Caco-2 (cell line): Measurements from ENCODE around the gene GNB1. TPM values are rescaled to one million over a fixed set of nuclear protein-coding genes. Genes with fewer than 3 reads are reported as not detected.
A peak's percentile ranks its signal among the peaks of the same experiment; 100 is the strongest.

Source experiments
- BruUV-seq: library from RNA; stranded (reverse); fragments of 400-500 nt; replicated peaks from 2 replicates; lab custom pipeline; 2021; lab: Mats Ljungman, UMichigan
- CTCF ChIA-PET: fragments of 300-600 bp; sonication (Branson Sonifier 250); formaldehyde crosslinking; loops from one replicate; lab custom pipeline; 2022; ENCODE audit warnings: antibody characterized with exemption; lab: Charles Lee
- POLR2A ChIA-PET: fragments of 300-600 bp; sonication (Branson Sonifier 250); formaldehyde crosslinking; loops from one replicate; lab custom pipeline; 2022; ENCODE audit warnings: antibody characterized with exemption; lab: Charles Lee
- DNase-seq, 2 experiments: peaks; one replicate each; pipeline versions ENCODE4 v3.0.0 to v3.0.0-alpha.2; 2020 to 2022
- H3K27me3 ChIP-seq: replicated peaks from 2 replicates; pipeline ENCODE4 v1.6.0; 2011; ENCODE audit warnings: low read length; ENCODE audit not compliant: control insufficient read depth, insufficient read depth
- H3K36me3 ChIP-seq: 2 replicates; pipeline ENCODE4 v1.5.1; 2011; ENCODE audit warnings: low read length; ENCODE audit not compliant: control insufficient read depth, insufficient read depth
- H3K4me1 ChIP-seq: fragments of 250-450 bp; sonication (Bioruptor Pico); 2 replicates; pipeline ENCODE4 v1.5.1; 2020; ENCODE audit warnings: mild to moderate bottlenecking
- H3K4me3 ChIP-seq: 2 replicates; pipeline ENCODE4 v1.5.1; 2011; ENCODE audit warnings: low read depth, mild to moderate bottlenecking, control low read depth, low read length
- H3K9me3 ChIP-seq: fragments of 250-450 bp; sonication (Bioruptor Pico); 2 replicates; pipeline ENCODE4 v1.5.1; 2020; ENCODE audit warnings: mild to moderate bottlenecking, moderate library complexity
- H3K27ac Mint-ChIP-seq: one replicate; pipeline ENCODE4 v1.8.0; 2022; ENCODE audit warnings: mixed read lengths; ENCODE audit not compliant: unreplicated experiment
- H3K27me3 Mint-ChIP-seq: one replicate; pipeline ENCODE4 v1.8.0; 2022; ENCODE audit warnings: mixed read lengths; ENCODE audit not compliant: insufficient read depth, unreplicated experiment
- H3K36me3 Mint-ChIP-seq: one replicate; pipeline ENCODE4 v1.8.0; 2022; ENCODE audit warnings: mild to moderate bottlenecking, mixed read lengths; ENCODE audit not compliant: insufficient read depth, unreplicated experiment
- H3K4me1 Mint-ChIP-seq: one replicate; pipeline ENCODE4 v1.8.0; 2022; ENCODE audit warnings: low read depth, mixed read lengths; ENCODE audit not compliant: unreplicated experiment
- H3K4me3 Mint-ChIP-seq: one replicate; pipeline ENCODE4 v1.8.0; 2022; ENCODE audit warnings: mild to moderate bottlenecking, moderate library complexity, mixed read lengths; ENCODE audit not compliant: unreplicated experiment
- H3K9me3 Mint-ChIP-seq: one replicate; pipeline ENCODE4 v1.8.0; 2022; ENCODE audit warnings: mixed read lengths; ENCODE audit not compliant: unreplicated experiment
- CTCF ChIP-seq, 2 experiments: fragments of 200-600 bp in 1 of 2; IDR thresholded peaks; 1 replicate in 1 of 2; 2 replicates in 1 of 2; pipeline versions ENCODE4 v1.5.1 to v1.8.0; 2011 to 2022; ENCODE audit warnings: antibody characterized with exemption in 1 of 2, control low read depth in 1 of 2, inconsistent platforms in 1 of 2, low read depth in 1 of 2, low read length in 1 of 2, mild to moderate bottlenecking in 1 of 2, moderate library complexity in 1 of 2; ENCODE audit not compliant: insufficient read depth in 1 of 2, severe bottlenecking in 1 of 2, unreplicated experiment in 1 of 2
- intact Hi-C: fragments of 100-400 bp; cut with micrococcal nuclease; formaldehyde crosslinking; loops from one replicate; pipeline ENCODE4 v1.10.0; 2022; ENCODE audit not compliant: unreplicated experiment
- total RNA-seq: library from RNA; stranded (reverse); gene quantifications from 2 replicates; pipeline ENCODE4 v1.2.3, GENCODE V29; 2022

GNB1 gene
- total RNA-seq, 1 experiment from 2014 or later = 301 TPM

GRCh38 chr1:1817221-1817620 is 73.7 kb downstream of the GNB1 start:
- H3K9me3 ChIP-seq = no peaks in the 10 kb centered on the region

DNA sequence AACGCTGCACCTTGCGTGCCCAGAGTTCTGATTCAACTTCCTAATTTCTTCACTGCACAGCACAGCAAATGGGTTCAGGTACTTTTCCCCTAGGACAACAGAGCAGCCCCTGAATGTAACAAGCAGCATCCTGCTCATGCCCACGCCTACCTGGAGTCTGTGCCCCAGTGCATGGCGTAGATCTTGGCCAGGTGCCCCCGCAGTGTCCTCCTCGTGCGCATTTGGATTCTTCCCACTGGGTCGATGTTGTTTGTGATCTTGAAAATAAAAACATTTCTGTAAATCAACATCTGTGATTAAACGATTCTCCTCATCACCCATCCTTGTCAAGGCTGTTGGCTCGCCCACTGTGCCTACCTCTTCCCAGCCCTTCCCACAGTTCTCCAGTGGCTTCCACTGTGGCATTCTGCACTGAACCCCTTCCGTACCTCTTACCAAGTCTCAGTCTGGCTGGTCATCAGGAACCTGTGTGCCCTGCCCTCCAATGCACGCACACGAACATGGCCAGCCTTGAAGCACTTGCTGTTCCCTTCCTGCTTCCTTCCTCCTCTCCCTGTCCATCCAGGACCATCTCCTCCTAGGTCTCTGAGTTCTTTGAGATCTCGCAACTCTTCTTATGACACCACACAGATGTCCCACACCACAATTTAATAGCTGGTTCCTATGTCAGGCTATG is 75.1 kb downstream of the GNB1 start:
- Mint-ChIP-seq H3K4me3 (no peak overlapping the region), H3K36me3 (peaks cover 72% of the 10 kb centered on the region), H3K27ac (peak overlapping the region; percentile 63), H3K4me1 (peaks cover 6% of the 10 kb centered on the region), H3K27me3 (no peaks in the 10 kb centered on the region), H3K9me3 (no peaks in the 10 kb centered on the region)
- intact Hi-C loops = no loop called here
- H3K4me3 ChIP-seq = no peak overlapping the region
- ChIA-PET POLR2A (no interaction called here), CTCF (no interaction called here)
- H3K36me3 ChIP-seq = no peaks in the 10 kb centered on the region; the same call in 1 of the 2 replicates
- no TSS peak for BruUV-seq
- H3K27me3 ChIP-seq = no peaks in the 10 kb centered on the region
- H3K9me3 ChIP-seq = no peaks in the 10 kb centered on the region
- TF ChIP-seq CTCF (IDR thresholded peaks at IDR 0.05; ENCODE audit: insufficient read depth in 1 of 2, low read depth in 1 of 2, low read length in 1 of 2, severe bottlenecking in 1 of 2, unreplicated experiment in 1 of 2) = no peak
- no peak for DNase-seq
- H3K4me1 ChIP-seq = no peaks in the 10 kb centered on the region

More at GRCh38 chr1:1817221-1817620, 73.7 kb downstream of the GNB1 start:
- no peak for TF ChIP-seq CTCF (IDR thresholded peaks at IDR 0.05; ENCODE audit: insufficient read depth in 1 of 2, low read depth in 1 of 2, low read length in 1 of 2, severe bottlenecking in 1 of 2, unreplicated experiment in 1 of 2)
- Histone ChIP-seq H3K4me3 (no peak overlapping the region), H3K27me3 (no peaks in the 10 kb centered on the region), H3K4me1 (no peaks in the 10 kb centered on the region), H3K36me3 (no peaks in the 10 kb centered on the region; the same call in 1 of the 2 replicates)
- Mint-ChIP-seq H3K27ac (no peak overlapping the region), H3K4me1 (peaks cover 6% of the 10 kb centered on the region), H3K36me3 (peaks cover 71% of the 10 kb centered on the region), H3K4me3 (no peak overlapping the region), H3K27me3 (no peaks in the 10 kb centered on the region), H3K9me3 (no peaks in the 10 kb centered on the region)
- ChIA-PET POLR2A (no interaction called here), CTCF (no interaction called here)
- intact Hi-C loops = no loop called here
- no peak for DNase-seq
- BruUV-seq = no TSS peak

GRCh38 chr1:1809489-1809888 is 81.4 kb downstream of the GNB1 start:
- H3K36me3 Mint-ChIP-seq = peaks cover 68% of the 10 kb centered on the region
- intact Hi-C loops = no loop called here
- Histone ChIP-seq H3K4me1 (no peaks in the 10 kb centered on the region), H3K4me3 (no peak overlapping the region), H3K36me3 (no peaks in the 10 kb centered on the region), H3K9me3 (no peaks in the 10 kb centered on the region), H3K27me3 (no peaks in the 10 kb centered on the region)
- POLR2A ChIA-PET = interaction anchor here (1.0 kb wide), 1 partner anchor 196 kb away, joined by 5 read pairs; no protein-coding TSS in a partner anchor
- no peaks in the 10 kb centered on the region for H3K27me3 Mint-ChIP-seq
- no peaks in the 10 kb centered on the region for H3K4me1 Mint-ChIP-seq
- no peak overlapping the region for H3K27ac Mint-ChIP-seq
- no peaks in the 10 kb centered on the region for H3K9me3 Mint-ChIP-seq
- CTCF ChIA-PET = no interaction called here
- no peak for DNase-seq
- no peak overlapping the region for H3K4me3 Mint-ChIP-seq
- TF ChIP-seq CTCF (IDR thresholded peaks at IDR 0.05; ENCODE audit: insufficient read depth in 1 of 2, low read depth in 1 of 2, low read length in 1 of 2, severe bottlenecking in 1 of 2, unreplicated experiment in 1 of 2) = no peak
- no TSS peak for BruUV-seq
